Raji (cell line): ENCODE data around the gene TBC1D1.

Experiments
- POLR2A ChIP-seq: IDR thresholded peaks from 2 replicates; pipeline ENCODE4 v1.6.1; 2011; ENCODE audit warnings: low read depth, low read length, control low read depth; ENCODE audit not compliant: insufficient read depth

Gene TBC1D1

DNA sequence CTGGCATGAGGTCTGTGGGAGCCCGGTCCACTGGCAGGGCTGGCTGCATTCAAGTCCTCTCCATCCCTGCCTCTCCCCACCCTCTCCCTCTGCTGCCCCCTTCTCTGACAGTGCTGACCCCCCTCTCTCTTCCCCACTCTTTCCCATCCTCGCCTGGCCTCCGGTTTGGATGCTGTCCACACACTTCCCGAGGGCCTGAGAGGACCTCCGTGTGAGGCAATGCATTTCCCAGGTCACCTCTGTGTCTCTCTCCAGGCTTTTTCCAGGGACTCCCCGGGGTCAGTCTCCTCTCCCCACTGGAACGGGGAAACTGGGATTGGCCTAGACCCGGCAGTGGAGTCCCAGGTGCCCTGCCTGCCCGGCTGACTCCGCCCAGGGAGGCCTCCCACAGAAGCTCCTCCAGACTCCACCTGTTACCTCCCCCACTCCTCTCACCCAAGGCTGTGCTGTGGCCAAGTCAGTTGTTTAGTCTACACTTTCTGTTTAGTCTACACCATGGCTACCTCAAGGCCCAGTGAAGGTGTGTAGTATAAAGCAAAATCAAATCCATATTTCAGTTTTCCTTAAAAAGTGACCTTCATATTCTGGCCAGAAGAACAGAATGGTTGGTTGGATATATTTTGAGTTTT is 216.1 kb downstream of the TBC1D1 start:
- TF ChIP-seq POLR2A, result no peak

- TF ChIP-seq POLR2A, result no peak
Observed at GRCh38 chr4:38107818-38108217, 216.9 kb downstream of the TBC1D1 start.

- no peak for TF ChIP-seq POLR2A
Observed at GRCh38 chr4:38109370-38109769, 218.5 kb downstream of the TBC1D1 start.

- no peak for TF ChIP-seq POLR2A
Observed at GRCh38 chr4:38109896-38110295, 219.0 kb downstream of the TBC1D1 start.

DNA sequence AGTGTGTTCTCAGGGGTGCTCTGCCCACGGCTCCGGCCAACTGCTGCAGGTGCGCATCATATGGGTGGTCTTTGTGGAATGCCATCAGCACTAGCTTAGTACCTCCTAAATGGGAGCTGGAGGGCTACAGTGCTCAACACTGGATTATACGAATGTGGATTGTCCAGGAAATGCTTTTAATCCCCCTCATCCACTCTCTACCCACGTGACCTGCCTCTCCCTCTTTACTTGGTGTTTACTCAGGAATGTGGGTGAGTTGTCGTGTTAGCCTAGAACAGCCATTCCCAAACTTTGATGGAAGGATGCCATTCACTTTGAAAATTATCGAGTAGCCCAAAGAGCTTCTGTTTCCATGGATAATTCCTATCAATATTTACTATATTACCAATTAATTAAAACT is 220.1 kb downstream of the TBC1D1 start:
- TF ChIP-seq POLR2A, result no peak

DNA sequence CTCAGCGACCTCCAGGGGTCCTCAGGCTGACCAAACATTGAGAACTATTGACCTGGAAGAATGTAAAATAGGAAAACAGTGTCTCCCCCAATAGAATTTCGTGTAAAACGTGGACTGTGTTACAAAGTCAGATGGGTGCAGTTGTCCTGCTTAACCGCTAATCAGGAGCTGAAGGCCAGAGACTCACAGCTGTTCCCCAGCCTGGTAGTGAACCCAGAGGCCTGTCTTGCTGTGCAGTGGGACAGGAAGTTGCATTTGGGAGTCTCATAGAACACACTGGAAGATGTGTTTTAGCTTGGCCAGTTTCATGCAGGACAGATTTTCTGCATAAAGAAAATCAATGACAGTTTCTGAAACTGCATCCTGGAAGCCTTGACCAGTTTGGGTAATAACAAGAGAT is 220.8 kb downstream of the TBC1D1 start:
- no peak for TF ChIP-seq POLR2A

DNA sequence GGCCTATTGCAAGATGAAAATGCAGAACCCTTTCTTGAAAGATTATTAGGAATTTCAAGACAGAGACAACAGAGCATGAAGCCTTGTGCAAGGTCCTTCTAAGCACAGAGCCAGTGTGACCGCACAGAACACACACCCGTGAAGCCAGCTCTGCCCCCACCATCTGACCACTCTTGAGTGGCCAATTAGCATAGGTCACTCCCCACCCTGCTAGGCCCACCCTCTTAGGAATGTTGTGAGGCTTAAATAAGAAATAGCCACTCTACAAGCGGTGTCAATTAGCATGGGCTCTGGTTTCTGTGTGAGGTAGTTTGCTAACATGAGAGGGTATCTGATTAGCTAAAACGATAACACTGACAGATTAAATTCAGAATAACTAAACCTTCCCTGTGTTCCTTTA is 222.2 kb downstream of the TBC1D1 start:
- no peak for TF ChIP-seq POLR2A

DNA sequence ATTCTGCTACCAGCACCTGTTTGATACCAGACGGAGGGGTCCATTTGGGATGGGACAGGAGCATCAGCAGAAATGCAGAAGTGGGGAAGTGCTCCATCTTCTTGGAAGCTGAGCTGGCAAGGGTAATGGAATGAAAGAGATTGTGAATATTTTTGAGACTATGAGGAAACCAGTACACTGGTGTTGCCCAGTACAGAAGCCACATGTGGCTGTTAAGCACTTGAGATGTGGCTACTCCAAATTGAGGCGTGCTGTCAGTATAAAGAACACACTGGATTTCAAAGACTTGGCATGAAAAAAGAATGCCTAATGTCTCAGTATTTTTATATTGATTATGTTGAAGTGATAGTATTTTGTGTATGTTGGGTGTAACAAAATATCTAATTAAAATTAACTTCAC is 222.7 kb downstream of the TBC1D1 start:
- no peak for TF ChIP-seq POLR2A

- no peak for TF ChIP-seq POLR2A
Observed at GRCh38 chr4:38114386-38115150, 223.7 kb downstream of the TBC1D1 start.

GRCh38 chr4:38115601-38116000 is 224.7 kb downstream of the TBC1D1 start:
- no peak for TF ChIP-seq POLR2A

DNA sequence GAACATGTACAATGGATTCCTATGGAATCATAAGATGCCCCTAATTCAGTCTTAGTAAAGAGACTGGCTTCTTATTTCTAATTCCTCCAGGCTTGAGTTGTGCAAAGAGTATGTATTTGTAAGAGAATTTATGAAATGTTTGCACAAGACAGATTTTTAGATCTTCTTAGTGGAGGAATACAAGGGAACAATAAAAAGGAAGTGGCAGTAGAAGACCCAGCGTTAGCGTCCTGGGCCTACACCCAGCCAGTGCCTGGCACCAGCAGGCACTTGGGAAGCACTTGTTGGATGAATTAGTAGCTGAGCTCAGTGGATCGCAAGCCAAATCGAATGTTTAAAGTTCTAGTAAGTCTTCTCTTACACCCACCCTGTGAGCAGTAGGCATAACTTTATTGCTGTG is 226.7 kb downstream of the TBC1D1 start:
- TF ChIP-seq POLR2A, result no peak

DNA sequence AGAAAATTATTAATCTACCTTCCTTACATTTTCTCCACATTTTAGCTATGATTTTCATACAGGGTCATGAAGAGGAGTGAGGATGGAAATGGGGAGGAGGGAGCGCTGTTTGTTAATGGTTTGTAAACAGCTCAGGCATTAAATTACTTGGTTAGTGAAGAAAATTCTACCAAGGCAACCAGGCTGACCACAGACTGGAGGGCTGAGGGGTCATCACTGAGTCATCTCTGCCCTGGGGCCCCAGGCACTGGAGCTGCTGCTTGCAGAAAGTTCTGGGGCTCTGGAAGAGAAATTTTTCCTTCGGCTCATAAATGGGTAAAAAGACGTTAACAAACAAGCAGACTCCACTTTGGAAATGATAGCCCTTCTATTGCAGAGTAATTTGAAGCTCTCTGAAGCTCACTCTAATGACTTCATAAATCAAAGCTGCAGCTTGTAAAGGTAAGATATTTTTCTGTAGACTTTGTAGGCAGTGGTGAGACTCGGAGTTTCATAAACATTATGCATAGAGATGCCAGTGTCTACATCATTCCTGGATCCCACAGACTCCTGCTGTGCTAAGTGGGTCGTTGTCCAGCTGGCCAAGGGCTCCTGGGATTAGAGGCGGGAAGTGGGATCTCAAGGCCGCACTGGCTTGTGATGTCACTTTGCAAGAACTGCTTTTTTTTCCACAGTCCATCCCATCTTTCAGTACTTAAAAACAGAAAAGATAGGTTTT is 228.9 kb downstream of the TBC1D1 start:
- TF ChIP-seq POLR2A, result no peak

GRCh38 chr4:38120772-38121171 is 229.9 kb downstream of the TBC1D1 start:
- TF ChIP-seq POLR2A, result no peak

DNA sequence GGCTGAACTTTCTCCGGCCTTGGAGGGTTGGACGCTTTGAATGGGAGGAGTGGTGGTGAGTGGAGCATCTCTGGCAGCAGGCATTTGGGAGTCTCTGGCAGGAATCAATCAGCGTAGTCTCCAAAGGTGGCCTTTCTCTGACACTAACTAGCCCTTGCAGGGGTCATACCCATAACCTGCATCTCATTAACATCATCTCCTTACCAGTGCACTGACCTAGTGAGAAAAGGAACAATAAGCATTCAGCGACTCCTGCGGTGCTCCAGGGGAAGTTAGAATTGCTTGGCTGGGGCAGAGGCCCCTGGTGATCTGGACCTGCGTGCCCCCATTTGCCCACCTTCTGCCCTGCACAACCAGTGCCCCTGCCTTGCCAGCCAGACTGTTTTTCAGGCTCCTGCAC is 231.2 kb downstream of the TBC1D1 start:
- no peak for TF ChIP-seq POLR2A

DNA sequence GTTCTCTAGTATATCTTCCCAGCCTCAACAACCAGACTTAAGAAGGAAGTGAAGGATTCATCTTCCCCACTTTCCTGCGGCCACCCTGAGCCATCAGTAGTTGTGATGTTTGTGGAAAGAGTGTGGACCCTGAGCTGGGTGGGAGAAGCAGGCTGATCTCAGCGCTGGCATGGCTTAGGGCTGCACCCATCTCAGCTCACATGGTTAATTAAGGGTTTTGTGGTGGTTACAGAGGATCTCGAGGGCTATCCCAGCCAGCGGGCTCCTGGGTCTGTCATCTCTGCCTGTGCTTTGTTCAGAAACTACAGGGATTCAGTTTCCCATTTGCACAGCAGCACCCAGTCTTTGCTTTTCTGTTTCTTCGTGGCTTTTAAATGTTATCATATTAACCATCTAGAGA is 232.7 kb downstream of the TBC1D1 start:
- TF ChIP-seq POLR2A, result no peak

DNA sequence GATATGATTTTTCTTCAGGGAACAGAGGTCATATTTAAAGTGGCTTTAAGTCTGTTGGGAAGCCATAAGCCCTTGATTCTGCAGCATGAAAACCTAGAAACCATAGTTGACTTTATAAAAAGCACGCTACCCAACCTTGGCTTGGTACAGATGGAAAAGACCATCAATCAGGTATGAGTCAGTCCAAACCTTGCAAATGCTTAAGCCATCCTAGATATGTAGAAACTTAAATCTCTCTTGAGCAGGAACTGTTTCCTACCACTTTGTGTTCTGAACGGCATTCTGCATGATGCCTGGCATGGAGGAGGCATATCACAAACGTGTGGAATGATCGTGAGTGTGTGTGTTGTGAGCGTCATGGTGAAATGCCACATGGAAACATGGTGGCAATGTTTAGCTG is 234.1 kb downstream of the TBC1D1 start:
- TF ChIP-seq POLR2A, result no peak
